ENCODE data around the gene SMS. TPM values are rescaled to one million over a fixed set of nuclear protein-coding genes. Genes with fewer than 3 reads are reported as not detected.

SMS gene
- total RNA-seq, 1 experiment from 2014 or later: 164 TPM

Other genes with a start within 250 kb of the SMS start
- not detected in 2 replicates for gene SMPX, start 182.6 kb upstream of the SMS start, total RNA-seq (2014; rRNA removed)
- gene MBTPS2, start 101.1 kb upstream of the SMS start, total RNA-seq (2014; rRNA removed): 5.8 and 9.7 TPM in 2 replicates
- gene YY2, start 84.7 kb upstream of the SMS start, total RNA-seq (2014; rRNA removed): 2.3 and 4.4 TPM in 2 replicates
- gene PHEX, start 91.6 kb downstream of the SMS start, total RNA-seq (2014; rRNA removed): 0.62 and 1.0 TPM in 2 replicates

Measured in PC-3 (cell line).